K562 (cell line): ENCODE data around the gene GALM. TPM values are rescaled to one million over a fixed set of nuclear protein-coding genes. Genes with fewer than 3 reads are reported as not detected.

Source experiments
- CCNT2 ChIP-seq: IDR thresholded peaks from 2 replicates; pipeline ENCODE4 v1.6.1; 2011; ENCODE audit warnings: borderline replicate concordance, low read depth, mild to moderate bottlenecking, moderate library complexity, mixed read lengths, low read length; ENCODE audit not compliant: insufficient read length; ENCODE audit errors: extremely low read depth
- FOXJ2 ChIP-seq: fragments of 200-800 bp; sonication (Bioruptor generic); IDR thresholded peaks from 2 replicates; pipeline ENCODE4 v1.6.1; 2016; ENCODE audit warnings: missing genetic modification characterization, missing compliant biosample characterization
- HNRNPUL1 ChIP-seq: fragments of 200-400 bp; formaldehyde crosslinking; IDR thresholded peaks from 2 replicates; pipeline ENCODE4 v1.6.1; 2017; ENCODE audit warnings: low read length
- LEF1 ChIP-seq: fragments of 450-650 bp; IDR thresholded peaks from 2 replicates; pipeline ENCODE4 v1.6.1; 2016; ENCODE audit warnings: mild to moderate bottlenecking
- MAFK ChIP-seq: IDR thresholded peaks from 2 replicates; pipeline ENCODE4 v1.6.1; 2011; ENCODE audit warnings: low read length, improper control_type of control experiment
- MEF2A ChIP-seq: IDR thresholded peaks from 2 replicates; pipeline ENCODE4 v1.6.1; 2011; ENCODE audit warnings: low read depth, mild to moderate bottlenecking, low read length, moderate library complexity; ENCODE audit not compliant: control insufficient read depth
- MTA2 ChIP-seq: fragments of 450-650 bp; IDR thresholded peaks from 2 replicates; pipeline ENCODE4 v1.6.1; 2016; ENCODE audit warnings: low read depth
- NCOR1 ChIP-seq: fragments of 450-650 bp; IDR thresholded peaks from 2 replicates; pipeline ENCODE4 v1.6.1; 2016; ENCODE audit warnings: mild to moderate bottlenecking, moderate library complexity
- NR1H2 ChIP-seq: sonication (generic); formaldehyde crosslinking; IDR thresholded peaks from 2 replicates; pipeline ENCODE4 v1.4.0; 2020; ENCODE audit warnings: mild to moderate bottlenecking, missing genetic modification reagents
- SMARCE1 ChIP-seq: fragments of 450-650 bp; IDR thresholded peaks from 2 replicates; pipeline ENCODE4 v1.7.1; 2016; ENCODE audit warnings: mild to moderate bottlenecking
- SOX6 ChIP-seq: fragments of 450-650 bp; IDR thresholded peaks from 2 replicates; pipeline ENCODE4 v1.6.1; 2014; ENCODE audit warnings: mild to moderate bottlenecking
- TAF7 ChIP-seq: fragments of 450-650 bp; IDR thresholded peaks from 2 replicates; pipeline ENCODE4 v1.6.1; 2016; ENCODE audit warnings: missing genetic modification characterization, missing compliant biosample characterization
- ZBTB17 ChIP-seq: fragments of 450-650 bp; formaldehyde crosslinking; IDR thresholded peaks from 2 replicates; pipeline ENCODE4 v1.4.0; 2020; ENCODE audit warnings: mild to moderate bottlenecking
- ZNF561 ChIP-seq: fragments of 450-650 bp; formaldehyde crosslinking; conservative IDR thresholded peaks from 2 replicates; pipeline ENCODE4 v1.4.0; 2020; ENCODE audit warnings: mild to moderate bottlenecking, moderate library complexity
- ZNF764 ChIP-seq: fragments of 250-450 bp; sonication (Bioruptor Pico); IDR thresholded peaks from 2 replicates; pipeline ENCODE4 v1.4.0; 2020; ENCODE audit warnings: low read depth, mild to moderate bottlenecking, moderate library complexity
- polyA plus RNA-seq, 8 experiments: library from polyadenylated mRNA; depleted of rRNA in 4 of 8; stranded (reverse) in 5 of 8; unstranded in 3 of 8; fragments of >200 nt; fragmentation: Nextera tagmentation in 2 of 8; fragmentation: Illumina TruSeq in 1 of 8; extraction: Ambion mirVana in 2 of 8; extraction: Trizol in 1 of 8; gene quantifications; 2 replicates each; pipeline versions ENCODE4 v1.2.1 to v1.2.3, GENCODE V29; 2011 to 2014; ENCODE audit warnings: inconsistent platforms in 1 of 8, missing spikeins in 1 of 8
- total RNA-seq, 7 experiments: library from RNA; depleted of rRNA in 6 of 7; stranded (reverse); fragments of >200 nt in 6 of 7; fragmentation: Illumina TruSeq in 2 of 7; extraction: Trizol in 2 of 7; gene quantifications; 2 replicates each; pipeline versions ENCODE4 v1.2.1 to v1.2.3, GENCODE V29; 2011 to 2021; ENCODE audit warnings: low replicate concordance in 1 of 7
- TF ChIP-seq, protein P1 (sequence below), 2 experiments: fragments of 450-650 bp; formaldehyde crosslinking in 1 of 2; IDR thresholded peaks; 2 replicates each; pipeline versions ENCODE4 v1.4.0 to v1.6.1; 2014 to 2020; ENCODE audit warnings: mild to moderate bottlenecking in 2 of 2, borderline replicate concordance in 1 of 2, low read depth in 1 of 2

Gene GALM
- total and polyA plus RNA-seq, 9 of the 15 experiments (the other 6 are each of a cell fraction or from before 2014, with no cell fraction given): 22.1 to 51.7 (median 27.9) TPM

DNA sequence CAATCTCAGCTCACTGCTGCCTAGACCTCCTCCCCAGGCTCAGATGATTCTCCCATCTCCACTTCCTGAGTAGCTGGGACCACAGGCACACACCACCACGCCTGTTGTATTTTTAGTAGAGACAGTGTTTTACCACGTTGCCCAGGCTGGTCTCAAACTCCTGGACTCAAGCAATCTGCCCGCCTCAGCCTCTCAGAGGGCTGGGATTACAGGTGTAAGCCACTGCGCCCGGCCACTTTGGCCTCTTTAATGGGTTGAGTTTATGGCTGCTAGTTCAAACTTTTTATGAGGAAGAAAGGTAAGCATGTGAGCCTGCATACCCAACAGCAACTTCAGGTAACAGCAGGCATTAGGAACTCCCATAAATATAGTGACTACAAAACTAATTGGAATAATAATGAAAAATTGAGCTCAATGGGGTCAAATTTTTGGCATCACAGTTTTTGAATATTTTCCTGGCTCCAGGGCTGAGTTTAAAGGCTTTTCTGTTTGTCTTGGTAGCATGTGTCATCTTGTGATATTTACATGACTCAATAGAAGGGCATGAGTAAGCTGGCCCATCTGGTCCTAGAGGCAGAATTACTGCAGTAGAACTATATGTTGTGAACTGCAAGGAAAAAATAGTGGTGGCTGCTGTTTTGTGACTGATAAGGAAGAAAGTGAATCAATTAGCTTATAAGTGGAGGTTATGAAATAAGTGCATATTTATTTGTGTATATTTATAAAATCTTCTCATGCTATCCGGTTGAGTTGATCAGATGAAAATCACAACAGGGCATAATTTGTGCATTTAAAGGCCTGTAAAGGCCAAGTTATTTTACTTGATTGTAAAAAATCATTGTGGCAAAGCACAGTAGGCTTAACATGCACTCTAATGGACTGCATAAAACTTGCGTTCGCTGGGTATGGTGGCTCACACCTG, 24.8 kb downstream of the GALM start (continued):
- TF ChIP-seq LEF1 (0 out of 2 replicates have a peak, but pooled peaks have one; percentile 39), TAF7 (no peak), MEF2A (peak; percentile 10; the same call in 1 of the 2 replicates), HNRNPUL1 (no peak), NCOR1 (peak; percentile 68), SOX6 (no peak; the same call in 1 of the 2 replicates), MAFK (0 out of 2 replicates have a peak, but pooled peaks have one; percentile 27), MTA2 (peak; percentile 73), SMARCE1 (peak; percentile 93), ZNF764 (CRISPR knock-in tag) (no peak), NR1H2 (CRISPR knock-in tag) (no peak), ZNF561 (CRISPR knock-in tag) (no peak), CCNT2 (no peak), FOXJ2 (no peak), ZBTB17 (no peak)
- TF ChIP-seq, protein P1, sequence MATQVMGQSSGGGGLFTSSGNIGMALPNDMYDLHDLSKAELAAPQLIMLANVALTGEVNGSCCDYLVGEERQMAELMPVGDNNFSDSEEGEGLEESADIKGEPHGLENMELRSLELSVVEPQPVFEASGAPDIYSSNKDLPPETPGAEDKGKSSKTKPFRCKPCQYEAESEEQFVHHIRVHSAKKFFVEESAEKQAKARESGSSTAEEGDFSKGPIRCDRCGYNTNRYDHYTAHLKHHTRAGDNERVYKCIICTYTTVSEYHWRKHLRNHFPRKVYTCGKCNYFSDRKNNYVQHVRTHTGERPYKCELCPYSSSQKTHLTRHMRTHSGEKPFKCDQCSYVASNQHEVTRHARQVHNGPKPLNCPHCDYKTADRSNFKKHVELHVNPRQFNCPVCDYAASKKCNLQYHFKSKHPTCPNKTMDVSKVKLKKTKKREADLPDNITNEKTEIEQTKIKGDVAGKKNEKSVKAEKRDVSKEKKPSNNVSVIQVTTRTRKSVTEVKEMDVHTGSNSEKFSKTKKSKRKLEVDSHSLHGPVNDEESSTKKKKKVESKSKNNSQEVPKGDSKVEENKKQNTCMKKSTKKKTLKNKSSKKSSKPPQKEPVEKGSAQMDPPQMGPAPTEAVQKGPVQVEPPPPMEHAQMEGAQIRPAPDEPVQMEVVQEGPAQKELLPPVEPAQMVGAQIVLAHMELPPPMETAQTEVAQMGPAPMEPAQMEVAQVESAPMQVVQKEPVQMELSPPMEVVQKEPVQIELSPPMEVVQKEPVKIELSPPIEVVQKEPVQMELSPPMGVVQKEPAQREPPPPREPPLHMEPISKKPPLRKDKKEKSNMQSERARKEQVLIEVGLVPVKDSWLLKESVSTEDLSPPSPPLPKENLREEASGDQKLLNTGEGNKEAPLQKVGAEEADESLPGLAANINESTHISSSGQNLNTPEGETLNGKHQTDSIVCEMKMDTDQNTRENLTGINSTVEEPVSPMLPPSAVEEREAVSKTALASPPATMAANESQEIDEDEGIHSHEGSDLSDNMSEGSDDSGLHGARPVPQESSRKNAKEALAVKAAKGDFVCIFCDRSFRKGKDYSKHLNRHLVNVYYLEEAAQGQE (IDR thresholded peaks at IDR 0.05; ENCODE audit: borderline replicate concordance): no peak
- TF ChIP-seq, protein P1 (CRISPR knock-in tag; IDR thresholded peaks at IDR 0.05; ENCODE audit: low read depth): no peak
